HepG2 (cell line): ENCODE results near the gene SEPHS2. TPM values are rescaled to one million over a fixed set of nuclear protein-coding genes. Genes with fewer than 3 reads are reported as not detected.

Experiments
- GATAD1 ChIP-seq: IDR thresholded peaks from 2 replicates; pipeline ENCODE4 v1.6.1; 2016; ENCODE audit warnings: missing genetic modification reagents, missing compliant biosample characterization
- HCFC1 ChIP-seq: fragments of 150-350 bp; IDR thresholded peaks from 2 replicates; pipeline ENCODE4 v1.6.1; 2014; ENCODE audit warnings: low read depth, low read length
- KDM6A ChIP-seq: IDR thresholded peaks from 2 replicates; pipeline ENCODE4 v1.6.1; 2016; ENCODE audit warnings: low read depth
- MLXIP ChIP-seq: sonication (generic); formaldehyde crosslinking; IDR thresholded peaks from 2 replicates; pipeline ENCODE4 v1.9.0; 2021; ENCODE audit warnings: missing genetic modification reagents, borderline replicate concordance
- POGK ChIP-seq: sonication (generic); formaldehyde crosslinking; conservative IDR thresholded peaks from 2 replicates; pipeline ENCODE4 v1.8.0; 2022; ENCODE audit warnings: mild to moderate bottlenecking, moderate library complexity, missing genetic modification reagents
- POGZ ChIP-seq: sonication (generic); formaldehyde crosslinking; IDR thresholded peaks from 2 replicates; pipeline ENCODE4 v1.4.0; 2020; ENCODE audit warnings: mild to moderate bottlenecking, missing genetic modification reagents
- POLR2AphosphoS2 ChIP-seq: IDR thresholded peaks from 2 replicates; pipeline ENCODE4 v1.6.1; 2011; ENCODE audit warnings: low read depth, low read length, improper control_type of control experiment
- RARA ChIP-seq: IDR thresholded peaks from 2 replicates; pipeline ENCODE4 v1.6.1; 2016; ENCODE audit warnings: missing genetic modification reagents, missing compliant biosample characterization
- RARG ChIP-seq: sonication (generic); formaldehyde crosslinking; IDR thresholded peaks from 2 replicates; pipeline ENCODE4 v1.4.0; 2020; ENCODE audit warnings: low read depth, mild to moderate bottlenecking, missing genetic modification reagents
- RBFOX2 ChIP-seq: fragments of 200-400 bp; formaldehyde crosslinking; IDR thresholded peaks from 2 replicates; pipeline ENCODE4 v1.6.1; 2017; ENCODE audit warnings: low read depth, mild to moderate bottlenecking, low read length
- STAG1 ChIP-seq: sonication (generic); formaldehyde crosslinking; IDR thresholded peaks from 2 replicates; pipeline ENCODE4 v1.4.0; 2020; ENCODE audit warnings: missing genetic modification reagents
- STAT5B ChIP-seq: sonication (generic); formaldehyde crosslinking; IDR thresholded peaks from 2 replicates; pipeline ENCODE4 v1.4.0; 2020; ENCODE audit warnings: missing genetic modification reagents
- SYNCRIP ChIP-seq: fragments of 200-400 bp; formaldehyde crosslinking; IDR thresholded peaks from 2 replicates; pipeline ENCODE4 v1.6.1; 2018; ENCODE audit warnings: mild to moderate bottlenecking, low read depth, low read length; ENCODE audit not compliant: insufficient read depth
- ZBTB3 ChIP-seq: sonication (generic); formaldehyde crosslinking; IDR thresholded peaks from 2 replicates; pipeline ENCODE4 v1.4.0; 2020; ENCODE audit warnings: low read depth, mild to moderate bottlenecking, moderate library complexity, missing genetic modification reagents, borderline replicate concordance
- ZIK1 ChIP-seq: sonication (generic); formaldehyde crosslinking; IDR thresholded peaks from 2 replicates; pipeline ENCODE4 v1.5.0; 2020; ENCODE audit warnings: mild to moderate bottlenecking, low read depth, missing genetic modification reagents, borderline replicate concordance
- ZNF207 ChIP-seq: fragments of 450-650 bp; IDR thresholded peaks from 2 replicates; pipeline ENCODE4 v1.6.1; 2016; ENCODE audit warnings: antibody characterized with exemption, borderline replicate concordance
- ZNF512 ChIP-seq: sonication (generic); formaldehyde crosslinking; IDR thresholded peaks from 2 replicates; pipeline ENCODE4 v1.4.0; 2020; ENCODE audit warnings: mild to moderate bottlenecking, missing genetic modification reagents
- ZNF570 ChIP-seq: sonication (generic); formaldehyde crosslinking; IDR thresholded peaks from 2 replicates; pipeline ENCODE4 v1.4.0; 2020; ENCODE audit warnings: mild to moderate bottlenecking, missing genetic modification reagents, borderline replicate concordance
- ZNF619 ChIP-seq: sonication (generic); formaldehyde crosslinking; IDR thresholded peaks from 2 replicates; pipeline ENCODE4 v1.4.0; 2020; ENCODE audit warnings: mild to moderate bottlenecking, missing genetic modification reagents
- polyA plus RNA-seq, 8 experiments: library from polyadenylated mRNA; depleted of rRNA in 3 of 8; stranded (reverse) in 7 of 8; unstranded in 1 of 8; fragments of >200 nt; fragmentation: Illumina TruSeq in 4 of 8; extraction: Trizol in 4 of 8; gene quantifications; 2 replicates each; pipeline versions ENCODE4 v1.2.1 to v1.2.3, GENCODE V29; 2011 to 2016; ENCODE audit warnings: low read depth in 4 of 8, missing spikeins in 1 of 8, mixed read lengths in 1 of 8; ENCODE audit not compliant: insufficient read depth in 1 of 8
- total RNA-seq, 5 experiments: library from RNA; depleted of rRNA; stranded (reverse); fragments of >200 nt; fragmentation: Illumina TruSeq; extraction: Trizol; gene quantifications; 2 replicates each; pipeline ENCODE4 v1.2.3, GENCODE V29; 2016; ENCODE audit warnings: low read depth in 1 of 5
- TF ChIP-seq, protein P1 (sequence below): IDR thresholded peaks from 2 replicates; pipeline ENCODE4 v1.6.1; 2016
- TF ChIP-seq, protein P2 (sequence below): sonication (generic); formaldehyde crosslinking; IDR thresholded peaks from 2 replicates; pipeline ENCODE4 v1.5.0; 2020; ENCODE audit warnings: missing genetic modification reagents

Gene SEPHS2
- total and polyA plus RNA-seq, 2 of the 13 experiments (the other 11 are each of a cell fraction or from before 2014, with no cell fraction given): 20.7 to 127 TPM

- TF ChIP-seq SYNCRIP: no peak
- TF ChIP-seq POGK (CRISPR knock-in tag): peak; percentile 42; the same call in 1 of the 2 replicates
- TF ChIP-seq STAT5B (CRISPR knock-in tag): 0 out of 2 replicates have a peak, but pooled peaks have one; percentile 16
- no peak for TF ChIP-seq ZNF207
- TF ChIP-seq ZNF619 (CRISPR knock-in tag): no peak; the same call in none of the 2 replicates
- peak; percentile 29; the same call in 1 of the 2 replicates for TF ChIP-seq RARG (CRISPR knock-in tag)
- no peak for TF ChIP-seq POLR2AphosphoS2
- TF ChIP-seq RBFOX2: peak; percentile 82
- peak; percentile 93; the same call in 1 of the 2 replicates for TF ChIP-seq ZIK1 (CRISPR knock-in tag)
- TF ChIP-seq POGZ (CRISPR knock-in tag): peak; percentile 73
- peak; percentile 27; the same call in 1 of the 2 replicates for TF ChIP-seq HCFC1
- TF ChIP-seq, protein P1, sequence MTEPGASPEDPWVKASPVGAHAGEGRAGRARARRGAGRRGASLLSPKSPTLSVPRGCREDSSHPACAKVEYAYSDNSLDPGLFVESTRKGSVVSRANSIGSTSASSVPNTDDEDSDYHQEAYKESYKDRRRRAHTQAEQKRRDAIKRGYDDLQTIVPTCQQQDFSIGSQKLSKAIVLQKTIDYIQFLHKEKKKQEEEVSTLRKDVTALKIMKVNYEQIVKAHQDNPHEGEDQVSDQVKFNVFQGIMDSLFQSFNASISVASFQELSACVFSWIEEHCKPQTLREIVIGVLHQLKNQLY (CRISPR knock-in tag): no peak; the same call in 1 of the 2 replicates
- TF ChIP-seq STAG1 (CRISPR knock-in tag): peak; percentile 89
- TF ChIP-seq KDM6A (CRISPR knock-in tag): no peak
- TF ChIP-seq GATAD1: peak; percentile 81
- no peak for TF ChIP-seq ZNF512
- peak; percentile 61; the same call in 1 of the 2 replicates for TF ChIP-seq ZNF570 (CRISPR knock-in tag)
- peak; percentile 97 for TF ChIP-seq ZBTB3 (CRISPR knock-in tag)
- TF ChIP-seq RARA (CRISPR knock-in tag): no peak; the same call in 1 of the 2 replicates
- peak; percentile 52; the same call in 1 of the 2 replicates for TF ChIP-seq MLXIP (CRISPR knock-in tag)
- TF ChIP-seq, protein P2, sequence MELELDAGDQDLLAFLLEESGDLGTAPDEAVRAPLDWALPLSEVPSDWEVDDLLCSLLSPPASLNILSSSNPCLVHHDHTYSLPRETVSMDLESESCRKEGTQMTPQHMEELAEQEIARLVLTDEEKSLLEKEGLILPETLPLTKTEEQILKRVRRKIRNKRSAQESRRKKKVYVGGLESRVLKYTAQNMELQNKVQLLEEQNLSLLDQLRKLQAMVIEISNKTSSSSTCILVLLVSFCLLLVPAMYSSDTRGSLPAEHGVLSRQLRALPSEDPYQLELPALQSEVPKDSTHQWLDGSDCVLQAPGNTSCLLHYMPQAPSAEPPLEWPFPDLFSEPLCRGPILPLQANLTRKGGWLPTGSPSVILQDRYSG (CRISPR knock-in tag): 0 out of 2 replicates have a peak, but pooled peaks have one; percentile 76
These were observed 15.8 kb downstream of the SEPHS2 start, which contains the start of gene DCTPP1 (continued) for GRCh38 chr16:30429678-30430427.
